HFF-Myc (cell line): Measurements from ENCODE around the gene CLIP1.
"Not testable (repeated sequence)": the region's sequence is repeated elsewhere in the genome, so short reads cannot be mapped to it uniquely, and the experiment has no call there.

Experiments used
- DNase-seq: peaks from one replicate; pipeline ENCODE4 v3.0.0-alpha.2; 2011; ENCODE audit warnings: low read depth; ENCODE audit errors: extremely low read depth
- H3K4me3 ChIP-seq: replicated peaks from 2 replicates; pipeline ENCODE4 v1.5.1; 2011; ENCODE audit warnings: low read depth, mild to moderate bottlenecking, control low read depth, low read length
- CTCF ChIP-seq: IDR thresholded peaks from 2 replicates; pipeline ENCODE4 v1.5.1; 2012; ENCODE audit warnings: mild to moderate bottlenecking, low read depth, low read length, control low read depth; ENCODE audit errors: missing control alignments

The CLIP1 gene

DNA sequence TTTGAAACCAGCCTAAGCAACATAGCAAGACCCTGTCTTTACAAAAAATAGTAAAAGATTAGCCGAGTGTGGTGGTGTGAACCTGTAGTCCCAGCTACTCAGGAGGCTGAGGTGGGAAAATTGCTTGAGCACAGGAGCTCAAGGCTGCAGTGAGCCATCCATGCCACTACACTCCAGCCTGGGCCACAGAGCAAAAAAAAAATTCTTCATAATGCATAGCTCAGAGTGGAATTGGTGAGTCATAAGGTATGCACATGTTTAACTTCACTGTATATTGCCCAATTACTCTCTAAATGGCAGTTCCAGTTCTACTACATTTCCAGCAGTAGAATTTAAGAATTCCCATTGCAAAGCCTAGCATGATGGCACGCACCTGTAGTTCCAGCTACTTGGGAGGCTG, 26.8 kb upstream of the CLIP1 start:
- H3K4me3 ChIP-seq: no peak overlapping the region
- TF ChIP-seq CTCF: no peak
- DNase-seq: peak; percentile 66

- not testable (repeated sequence) for DNase-seq, H3K4me3 ChIP-seq
Observed at GRCh38 chr12:122447825-122448224, 25.4 kb upstream of the CLIP1 start.

GRCh38 chr12:122446390-122446789, 23.9 kb upstream of the CLIP1 start:
- not testable (repeated sequence) for DNase-seq, H3K4me3 ChIP-seq

GRCh38 chr12:122444071-122444470, 21.6 kb upstream of the CLIP1 start:
- not testable (repeated sequence) for H3K4me3 ChIP-seq, DNase-seq

DNA sequence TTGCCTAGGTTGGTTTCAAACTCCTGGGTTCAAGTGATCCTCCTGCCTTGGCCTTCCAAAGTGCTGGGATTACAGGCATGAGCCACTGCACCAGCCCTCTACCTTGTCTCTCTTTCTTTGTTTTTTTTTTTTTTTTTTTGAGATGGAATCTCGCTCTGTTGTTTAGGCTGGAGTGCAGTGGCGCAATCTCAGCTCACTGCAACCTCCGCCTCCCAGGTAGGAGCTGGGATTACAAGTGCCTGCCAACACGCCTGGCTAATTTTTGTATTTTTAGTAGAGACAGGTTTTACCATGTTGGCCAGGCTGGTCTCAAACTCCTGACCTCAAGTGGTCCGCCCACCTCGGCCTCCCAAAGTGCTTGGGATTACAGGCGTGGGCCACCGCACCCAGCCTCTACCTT, 16.4 kb upstream of the CLIP1 start:
- H3K4me3 ChIP-seq, DNase-seq: not testable (repeated sequence)

GRCh38 chr12:122437656-122438121, 15.2 kb upstream of the CLIP1 start:
- H3K4me3 ChIP-seq: no peak overlapping the region
- no peak for TF ChIP-seq CTCF
- no peak for DNase-seq

- H3K4me3 ChIP-seq: no peak overlapping the region
- no peak for DNase-seq
- TF ChIP-seq CTCF: no peak
Observed at GRCh38 chr12:122435186-122435585, 12.7 kb upstream of the CLIP1 start.

DNA sequence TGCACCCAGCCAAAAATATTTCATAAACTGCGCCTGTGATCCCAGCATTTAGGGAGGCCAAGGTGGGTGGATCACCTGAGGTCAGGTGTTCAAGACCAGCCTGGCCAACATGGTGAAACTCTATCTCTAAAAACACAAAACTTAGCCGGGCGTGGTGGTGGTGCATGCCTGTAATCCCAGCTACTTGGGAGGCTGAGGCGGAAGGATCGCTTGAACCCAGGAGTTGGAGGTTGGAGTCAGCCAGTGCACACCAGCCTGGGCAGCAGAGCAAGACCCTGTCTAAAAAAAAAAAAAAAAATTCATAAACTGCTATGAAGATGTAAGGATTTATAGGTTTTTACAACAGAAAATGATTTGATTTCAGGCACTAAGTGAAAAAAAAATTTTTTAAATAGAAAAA, 6.6 kb upstream of the CLIP1 start:
- not testable (repeated sequence) for DNase-seq, H3K4me3 ChIP-seq

DNA sequence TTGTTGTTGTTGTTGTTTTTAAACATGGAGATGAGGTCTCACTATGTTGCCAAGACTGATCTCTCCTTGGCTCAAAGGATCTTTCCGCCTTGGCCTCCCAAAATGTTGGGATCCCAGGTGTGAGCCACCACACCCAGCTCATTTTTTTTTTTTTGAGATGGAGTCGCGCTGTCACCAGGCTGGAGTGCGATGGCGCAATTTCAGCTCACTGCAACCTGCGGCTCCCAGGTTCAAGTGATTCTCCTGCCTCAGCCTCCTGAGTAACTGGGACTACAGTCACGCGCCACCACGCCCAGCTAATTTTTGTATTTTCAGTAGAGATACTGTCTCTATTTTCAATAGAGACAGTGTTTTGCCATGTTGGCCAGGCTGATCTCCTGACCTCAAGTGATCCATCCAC, 4.9 kb upstream of the CLIP1 start:
- no peak overlapping the region for H3K4me3 ChIP-seq
- DNase-seq: no peak
- no peak for TF ChIP-seq CTCF
